ENCODE data around the gene TSC22D4. TPM values are rescaled to one million over a fixed set of nuclear protein-coding genes. Genes with fewer than 3 reads are reported as not detected.
A peak's percentile ranks its signal among the peaks of the same experiment; 100 is the strongest.

The TSC22D4 gene
- total RNA-seq, 1 experiment from 2014 or later, result 68.8 TPM

GRCh38 chr7:100438172-100438571 is 40.8 kb downstream of the TSC22D4 start:
- Histone ChIP-seq H3K4me3 (no peak overlapping the region), H3K36me3 (ENCODE audit: low read depth) (peaks cover 13% of the 10 kb centered on the region; the same call in 1 of the 2 replicates), H3K9me2 (ENCODE audit: insufficient read depth) (no peaks in the 10 kb centered on the region), H2AFZ (no peak overlapping the region), H3K9me3 (ENCODE audit: insufficient read depth, low read depth) (no peaks in the 10 kb centered on the region), H4K20me1 (ENCODE audit: insufficient read depth) (peaks cover 6% of the 10 kb centered on the region; the same call in 1 of the 2 replicates), H3K79me2 (ENCODE audit: low read depth) (peaks cover 26% of the 10 kb centered on the region), H3K4me1 (replicated peaks; ENCODE audit: insufficient read depth) (peaks cover 17% of the 10 kb centered on the region), H3F3A (ENCODE audit: insufficient read depth, low read depth) (peaks cover 47% of the 10 kb centered on the region), H3K27me3 (ENCODE audit: insufficient read depth, low read depth) (no peaks in the 10 kb centered on the region), H3K27ac (no peak overlapping the region), H3K4me2 (no peak overlapping the region)
- no peak for DNase-seq
- ChIA-PET CTCF (no interaction called here), POLR2A (ENCODE audit: unreplicated experiment) (interaction anchor here (0.6 to 0.7 kb wide), 2 partner anchors 9 to 51 kb away, joined by 5 to 10 read pairs; no protein-coding TSS in a partner anchor)
- TF ChIP-seq EZH2 (IDR thresholded peaks at IDR 0.05; ENCODE audit: low read depth), result no peak
- TF ChIP-seq CTCF (conservative IDR thresholded peaks at IDR 0.05), result no peak
- intact Hi-C loops (cut with micrococcal nuclease; ENCODE audit: unreplicated experiment), result no loop called here
- no TSS peak for BruUV-seq (replicated peaks)

- H3K27ac ChIP-seq, result peak overlapping the region; percentile 77; the same call in 1 of the 2 replicates
- H2AFZ ChIP-seq, result peak overlapping the region; percentile 76; the same call in 1 of the 2 replicates
- peaks cover 22% of the 10 kb centered on the region for H3K4me1 ChIP-seq (replicated peaks; ENCODE audit: insufficient read depth)
- intact Hi-C loops (cut with micrococcal nuclease; ENCODE audit: unreplicated experiment), result no loop called here
- H3K79me2 ChIP-seq (ENCODE audit: low read depth), result peaks cover 34% of the 10 kb centered on the region
- H4K20me1 ChIP-seq (ENCODE audit: insufficient read depth), result peaks cover 6% of the 10 kb centered on the region
- ChIA-PET POLR2A (ENCODE audit: unreplicated experiment) (interaction anchor here (0.6 to 1.0 kb wide), 12 partner anchors 7 to 1076 kb away, joined by 3 to 14 read pairs (median 5); partner anchors contain the start of genes POP7, ZCWPW1, ZNF655 and ZNHIT1), CTCF (interaction anchor here (0.6 to 1.0 kb wide), 2 partner anchors 41 to 208 kb away, joined by 3 to 6 read pairs; no protein-coding TSS in a partner anchor)
- TF ChIP-seq CTCF (conservative IDR thresholded peaks at IDR 0.05), result no peak
- TF ChIP-seq EZH2 (IDR thresholded peaks at IDR 0.05; ENCODE audit: low read depth), result no peak
- H3K9me2 ChIP-seq (ENCODE audit: insufficient read depth), result no peaks in the 10 kb centered on the region
- no peaks in the 10 kb centered on the region for H3K27me3 ChIP-seq (ENCODE audit: insufficient read depth, low read depth)
- peak overlapping the region; percentile 87; the same call in 1 of the 2 replicates for H3K4me3 ChIP-seq
- BruUV-seq (replicated peaks), result no TSS peak
- H3F3A ChIP-seq (ENCODE audit: insufficient read depth, low read depth), result peaks cover 53% of the 10 kb centered on the region
- peak overlapping the region; percentile 96 for H3K4me2 ChIP-seq
- H3K9me3 ChIP-seq (ENCODE audit: insufficient read depth, low read depth), result no peaks in the 10 kb centered on the region
- H3K36me3 ChIP-seq (ENCODE audit: low read depth), result peaks cover 16% of the 10 kb centered on the region; the same call in 1 of the 2 replicates
- no peak for DNase-seq
These were observed 41.6 kb downstream of the TSC22D4 start for GRCh38 chr7:100437150-100438100.

GRCh38 chr7:100435401-100436304 is 43.4 kb downstream of the TSC22D4 start:
- Histone ChIP-seq H3K36me3 (ENCODE audit: low read depth) (peaks cover 26% of the 10 kb centered on the region; the same call in 1 of the 2 replicates), H3K4me3 (peak overlapping the region; percentile 87), H3K4me1 (replicated peaks; ENCODE audit: insufficient read depth) (peaks cover 39% of the 10 kb centered on the region), H3K79me2 (ENCODE audit: low read depth) (peaks cover 52% of the 10 kb centered on the region), H3K4me2 (peak overlapping the region; percentile 96), H3K27ac (peak overlapping the region; percentile 77), H3K27me3 (ENCODE audit: insufficient read depth, low read depth) (no peaks in the 10 kb centered on the region), H3K9me3 (ENCODE audit: insufficient read depth, low read depth) (no peaks in the 10 kb centered on the region), H3F3A (ENCODE audit: insufficient read depth, low read depth) (peaks cover 63% of the 10 kb centered on the region), H3K9me2 (ENCODE audit: insufficient read depth) (no peaks in the 10 kb centered on the region), H2AFZ (peak overlapping the region; percentile 79), H4K20me1 (ENCODE audit: insufficient read depth) (peaks cover 6% of the 10 kb centered on the region)
- TF ChIP-seq CTCF (conservative IDR thresholded peaks at IDR 0.05), result no peak
- TF ChIP-seq EZH2 (IDR thresholded peaks at IDR 0.05; ENCODE audit: low read depth), result no peak
- intact Hi-C loops (cut with micrococcal nuclease; ENCODE audit: unreplicated experiment), result no loop called here
- TSS peak; percentile 41 for BruUV-seq (replicated peaks)
- CTCF ChIA-PET, result no interaction called here
- peak; percentile 44 to 51 for DNase-seq
- POLR2A ChIA-PET (ENCODE audit: unreplicated experiment), result interaction anchor here (0.6 to 1.0 kb wide), 2 partner anchors 270 to 877 kb away, joined by 3 to 5 read pairs; partner anchors contain the start of genes POP7 and ZNF655
